A549 (cell line): ENCODE measurements around the gene FST. TPM values are rescaled to one million over a fixed set of nuclear protein-coding genes. Genes with fewer than 3 reads are reported as not detected.

Source experiments
- ATAC-seq, 2 experiments: fragments of 200-7000 bp in 1 of 2; fragments of >200 bp in 1 of 2; cut with Nextera tagmentation in 1 of 2; cut with Tn5 transposase in 1 of 2; 3 replicates each; pipeline versions ENCODE4 v1.8.0 to v1.9.1; 2018 to 2020; ENCODE audit warnings: mild to moderate bottlenecking in 1 of 2, moderate library complexity in 1 of 2
- CTCF ChIA-PET: fragments of 300-600 bp; sonication (Branson Sonifier 250); formaldehyde crosslinking; extraction: SDS; loops from one replicate; lab custom pipeline; 2021; ENCODE audit warnings: antibody characterized with exemption, inconsistent platforms; lab: Yijun Ruan, JAX
- POLR2A ChIA-PET: fragments of 350-600 bp; formaldehyde crosslinking; extraction: SDS; loops from one replicate; lab custom pipeline; 2021; ENCODE audit warnings: antibody characterized with exemption, inconsistent platforms; lab: Yijun Ruan, JAX
- DNase-seq, 2 experiments: peaks; one replicate each; pipeline versions ENCODE4 v3.0.0 to v3.0.0-alpha.2; 2011 to 2016; ENCODE audit warnings: low read depth in 1 of 2, low spot score in 1 of 2
- FAIRE-seq: peaks from 2 replicates; lab custom pipeline; 2011; peaks lifted over from hg19 to GRCh38; lab: Jason Lieb, UNC
- H3K27ac ChIP-seq, 2 experiments: fragments of >200 bp; sonication (Bioruptor Twin); formaldehyde crosslinking; 3 replicates each; pipeline ENCODE4 v1.5.1; 2016 to 2017
- H3K4me1 ChIP-seq: fragments of >200 bp; sonication (Bioruptor Twin); formaldehyde crosslinking; 3 replicates; pipeline ENCODE4 v1.6.1; 2016
- H3K4me2 ChIP-seq: fragments of >200 bp; sonication (Bioruptor Twin); formaldehyde crosslinking; 3 replicates; pipeline ENCODE4 v1.6.1; 2016
- H3K4me3 ChIP-seq: fragments of >200 bp; sonication (Bioruptor Twin); formaldehyde crosslinking; 3 replicates; pipeline ENCODE4 v1.5.1; 2016
- H3K9me3 ChIP-seq: fragments of >200 bp; sonication (Bioruptor Twin); formaldehyde crosslinking; 3 replicates; pipeline ENCODE4 v1.6.1; 2016
- ATOH8 ChIP-seq: fragments of 250-450 bp; sonication (Bioruptor Pico); IDR thresholded peaks from 2 replicates; pipeline ENCODE4 v1.5.0; 2020; ENCODE audit warnings: low read depth, mild to moderate bottlenecking, moderate library complexity
- CBX2 ChIP-seq: fragments of 200-600 bp; sonication (generic); IDR thresholded peaks from 2 replicates; pipeline ENCODE4 v1.6.1; 2016; ENCODE audit warnings: low read depth, mild to moderate bottlenecking, borderline replicate concordance
- CBX8 ChIP-seq: fragments of 200-600 bp; sonication (generic); IDR thresholded peaks from 2 replicates; pipeline ENCODE4 v1.6.1; 2016
- CEBPB ChIP-seq, 2 experiments: fragments of >200 bp in 1 of 2; sonication (Bioruptor Twin) in 1 of 2; formaldehyde crosslinking in 1 of 2; IDR thresholded peaks; 2 replicates each; pipeline ENCODE4 v1.6.1; 2012 to 2016
- CTCF ChIP-seq: fragments of >200 bp; sonication (Bioruptor Twin); formaldehyde crosslinking; IDR thresholded peaks from 3 replicates; pipeline ENCODE4 v1.5.1; 2016
- EHF ChIP-seq: fragments of 250-450 bp; sonication (Bioruptor Pico); IDR thresholded peaks from 2 replicates; pipeline ENCODE4 v1.5.0; 2020; ENCODE audit warnings: mild to moderate bottlenecking
- EP300 ChIP-seq, 2 experiments: fragments of >200 bp; sonication (Bioruptor Twin); formaldehyde crosslinking; IDR thresholded peaks; 2 replicates in 1 of 2; 3 replicates in 1 of 2; pipeline ENCODE4 v1.6.1; 2016 to 2017
- FOSL2 ChIP-seq, 2 experiments: fragments of 450-650 bp in 1 of 2; fragments of >200 bp in 1 of 2; sonication (Bioruptor Twin) in 1 of 2; formaldehyde crosslinking; IDR thresholded peaks; 2 replicates each; pipeline versions ENCODE4 v1.5.0 to v1.6.1; 2016 to 2020; ENCODE audit warnings: mild to moderate bottlenecking in 1 of 2, moderate library complexity in 1 of 2
- FOXS1 ChIP-seq: fragments of 250-450 bp; sonication (Bioruptor Pico); IDR thresholded peaks from 2 replicates; pipeline ENCODE4 v1.5.0; 2020; ENCODE audit warnings: mild to moderate bottlenecking, moderate library complexity
- HEYL ChIP-seq: fragments of 250-450 bp; sonication (Bioruptor Pico); IDR thresholded peaks from 2 replicates; pipeline ENCODE4 v1.8.0; 2021; ENCODE audit warnings: mild to moderate bottlenecking, moderate library complexity
- HOXA7 ChIP-seq: fragments of 250-450 bp; sonication (Bioruptor Pico); IDR thresholded peaks from 2 replicates; pipeline ENCODE4 v1.5.0; 2020; ENCODE audit warnings: mild to moderate bottlenecking, moderate library complexity
- HOXB13 ChIP-seq: fragments of 250-450 bp; sonication (Bioruptor Pico); IDR thresholded peaks from 2 replicates; pipeline ENCODE4 v1.5.0; 2020; ENCODE audit warnings: low read depth, mild to moderate bottlenecking, moderate library complexity
- MAFK ChIP-seq: fragments of 450-650 bp; IDR thresholded peaks from 2 replicates; pipeline ENCODE4 v1.6.1; 2014; ENCODE audit not compliant: partially characterized antibody
- NR3C1 ChIP-seq: fragments of >200 bp; sonication (Bioruptor Twin); formaldehyde crosslinking; IDR thresholded peaks from 3 replicates; pipeline ENCODE4 v1.6.1; 2017
- PBX3 ChIP-seq: IDR thresholded peaks from 2 replicates; pipeline ENCODE4 v1.6.1; 2012
- PHF8 ChIP-seq: fragments of 200-600 bp; sonication (generic); IDR thresholded peaks from 2 replicates; pipeline ENCODE4 v1.6.1; 2016; ENCODE audit warnings: low read depth, mild to moderate bottlenecking, antibody characterized with exemption, moderate library complexity, borderline replicate concordance
- POLR2A ChIP-seq: IDR thresholded peaks from 2 replicates; pipeline ENCODE4 v1.6.1; 2012; ENCODE audit warnings: mild to moderate bottlenecking, low read length
- POLR2AphosphoS2 ChIP-seq: conservative IDR thresholded peaks from 2 replicates; pipeline ENCODE4 v1.6.1; 2012; ENCODE audit warnings: low read length, improper control_type of control experiment, inconsistent platforms
- RAD21 ChIP-seq, 2 experiments: fragments of >200 bp in 1 of 2; sonication (Bioruptor Twin) in 1 of 2; formaldehyde crosslinking in 1 of 2; IDR thresholded peaks in 1 of 2; conservative IDR thresholded peaks in 1 of 2; 2 replicates in 1 of 2; 3 replicates in 1 of 2; pipeline ENCODE4 v1.6.1; 2012 to 2018; ENCODE audit warnings: inconsistent platforms in 1 of 2
- RARB ChIP-seq: fragments of 250-450 bp; sonication (Bioruptor Pico); IDR thresholded peaks from 2 replicates; pipeline ENCODE4 v1.8.0; 2021; ENCODE audit warnings: mild to moderate bottlenecking, moderate library complexity
- RFX5 ChIP-seq: fragments of 450-650 bp; IDR thresholded peaks from 2 replicates; pipeline ENCODE4 v1.7.1; 2014; ENCODE audit warnings: antibody characterized with exemption, mild to moderate bottlenecking, moderate library complexity
- SMC3 ChIP-seq: fragments of >200 bp; sonication (Bioruptor Twin); formaldehyde crosslinking; IDR thresholded peaks from 3 replicates; pipeline ENCODE4 v1.6.1; 2018; ENCODE audit warnings: inconsistent platforms
- SREBF2 ChIP-seq: fragments of 450-650 bp; IDR thresholded peaks from 2 replicates; pipeline ENCODE4 v1.6.1; 2014; ENCODE audit warnings: mild to moderate bottlenecking, moderate library complexity
- TFCP2L1 ChIP-seq: fragments of 250-450 bp; sonication (Bioruptor Pico); IDR thresholded peaks from 2 replicates; pipeline ENCODE4 v1.5.0; 2021; ENCODE audit warnings: mild to moderate bottlenecking
- ZC3H11A ChIP-seq: fragments of 450-650 bp; IDR thresholded peaks from 2 replicates; pipeline ENCODE4 v1.6.1; 2014; ENCODE audit warnings: antibody characterized with exemption, mild to moderate bottlenecking
- WGBS: methylation state at CpG from one replicate; pipeline ENCODE4 v1.1.6; 2017; ENCODE audit errors: missing lambda C conversion rate; 5-methylcytosine and 5-hydroxymethylcytosine counted together
- polyA plus RNA-seq, 4 experiments: library from polyadenylated mRNA; depleted of rRNA in 3 of 4; stranded (reverse); fragments of >200 nt; fragmentation: RNase III in 1 of 4; extraction: RNeasy Plus Mini Kit Qiagen cat#74134 plus additional on column Dnase treatment in 1 of 4; gene quantifications; 2 replicates in 3 of 4; 3 replicates in 1 of 4; pipeline ENCODE4 v1.2.3, GENCODE V29; 2011 to 2017

FST gene
- polyA plus RNA-seq, 2 of the 4 experiments (the other 2 are of a cell fraction) = 3.8 to 10.1 TPM

GRCh38 chr5:53482717-53483638 lies 2.5 kb downstream of the FST start:
- Histone ChIP-seq H3K4me2 (peak overlapping the region; percentile 96), H3K9me3 (no peaks in the 10 kb centered on the region), H3K27ac (peak overlapping the region in 1 of 2 experiments; percentile 73; a peak in 4 of 6 replicates), H3K4me3 (peak overlapping the region; percentile 61), H3K4me1 (peaks cover 8% of the 10 kb centered on the region; the same call in 1 of the 3 replicates)
- TF ChIP-seq RAD21 (conservative IDR thresholded peaks at IDR 0.05 in 1 of 2, IDR thresholded peaks at IDR 0.05 in 1 of 2) = peak; percentile 44 to 55
- no peak for TF ChIP-seq CBX2
- no peak for TF ChIP-seq TFCP2L1 (CRISPR knock-in tag)
- no peak for TF ChIP-seq RARB (CRISPR knock-in tag)
- no peak for TF ChIP-seq ATOH8 (CRISPR knock-in tag)
- TF ChIP-seq CBX8 = no peak
- peak; percentile 39; the same call in 2 of the 3 replicates for TF ChIP-seq SMC3
- no peak for TF ChIP-seq RFX5
- no peak for TF ChIP-seq NR3C1
- TF ChIP-seq ZC3H11A = no peak
- TF ChIP-seq PBX3 = no peak
- no peak for TF ChIP-seq POLR2AphosphoS2
- TF ChIP-seq EP300 (IDR thresholded peaks at IDR 0.05) = no peak
- TF ChIP-seq SREBF2 = no peak
- no peak for TF ChIP-seq HOXA7 (CRISPR knock-in tag)
- no peak for TF ChIP-seq HEYL (CRISPR knock-in tag)
- TF ChIP-seq CEBPB (IDR thresholded peaks at IDR 0.05) = peak; percentile 63 to 82; a peak in 3 of 4 replicates
- TF ChIP-seq CTCF = peak; percentile 40
- TF ChIP-seq FOSL2 (IDR thresholded peaks at IDR 0.05) = no peak
- no peak for TF ChIP-seq FOSL2 (CRISPR knock-in tag; IDR thresholded peaks at IDR 0.05)
- TF ChIP-seq FOXS1 (CRISPR knock-in tag) = no peak
- no peak for FAIRE-seq
- POLR2A ChIA-PET = no interaction called here
- ATAC-seq = peak in 1 of 2 experiments; percentile 17; a peak in 3 of 6 replicates
- 71% methylated on average over 34 of the region's 35 CpGs for WGBS
- DNase-seq = peak in 1 of 2 experiments; percentile 27
- CTCF ChIA-PET = interaction anchor here (0.6 to 2.6 kb wide), 4 partner anchors 25 to 746 kb away, joined by 3 to 9 read pairs (median 3); no protein-coding TSS in a partner anchor

GRCh38 chr5:53487436-53487835 lies 7.0 kb downstream of the FST start:
- TF ChIP-seq MAFK = no peak
- TF ChIP-seq HOXB13 (CRISPR knock-in tag) = no peak
- TF ChIP-seq PHF8 = no peak
- TF ChIP-seq FOXS1 (CRISPR knock-in tag) = no peak
- TF ChIP-seq EHF (CRISPR knock-in tag) = no peak
- no peak for TF ChIP-seq POLR2A
- H3K4me3 ChIP-seq = no peak overlapping the region
- no peak for ATAC-seq
- no peak overlapping the region for H3K27ac ChIP-seq
- WGBS = 88% methylated on average over 1 of the region's 1 CpG
- FAIRE-seq = no peak
- POLR2A ChIA-PET = no interaction called here
- H3K4me1 ChIP-seq = peaks cover 8% of the 10 kb centered on the region; the same call in 2 of the 3 replicates
- no peaks in the 10 kb centered on the region for H3K9me3 ChIP-seq
- CTCF ChIA-PET = interaction anchor here (1.2 to 1.8 kb wide), 2 partner anchors 9 to 13 kb away, joined by 4 to 5 read pairs; no protein-coding TSS in a partner anchor
- DNase-seq = no peak
- H3K4me2 ChIP-seq = no peak overlapping the region
